HG02642 (cell line): ENCODE measurements around the gene EYS.

Source experiments
- ATAC-seq: cut with Tn5 transposase; IDR thresholded peaks from one replicate; pipeline ENCODE4 v1.9.1; 2021; ENCODE audit warnings: mild to moderate bottlenecking; ENCODE audit not compliant: unreplicated experiment, poor library complexity

Gene EYS

DNA sequence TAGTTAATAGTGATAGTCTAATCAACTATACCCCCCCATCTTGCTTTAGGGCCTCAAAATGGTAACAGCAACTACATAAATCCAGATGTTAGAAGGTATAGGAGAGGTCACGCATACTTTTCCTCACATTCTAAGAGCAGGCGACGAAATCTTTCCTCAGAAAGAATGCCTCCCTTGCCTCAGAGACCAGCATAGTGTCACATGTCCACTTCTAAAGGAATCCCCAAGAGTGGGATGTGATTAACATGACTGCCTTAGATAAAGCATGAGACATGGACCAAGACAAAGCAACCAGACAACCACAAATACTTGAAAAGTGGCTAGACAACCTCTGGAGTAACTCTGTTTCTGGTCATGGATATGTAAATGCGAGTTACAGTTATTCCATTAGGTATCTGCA is 710.7 kb downstream of the EYS start:
- no peak for ATAC-seq

DNA sequence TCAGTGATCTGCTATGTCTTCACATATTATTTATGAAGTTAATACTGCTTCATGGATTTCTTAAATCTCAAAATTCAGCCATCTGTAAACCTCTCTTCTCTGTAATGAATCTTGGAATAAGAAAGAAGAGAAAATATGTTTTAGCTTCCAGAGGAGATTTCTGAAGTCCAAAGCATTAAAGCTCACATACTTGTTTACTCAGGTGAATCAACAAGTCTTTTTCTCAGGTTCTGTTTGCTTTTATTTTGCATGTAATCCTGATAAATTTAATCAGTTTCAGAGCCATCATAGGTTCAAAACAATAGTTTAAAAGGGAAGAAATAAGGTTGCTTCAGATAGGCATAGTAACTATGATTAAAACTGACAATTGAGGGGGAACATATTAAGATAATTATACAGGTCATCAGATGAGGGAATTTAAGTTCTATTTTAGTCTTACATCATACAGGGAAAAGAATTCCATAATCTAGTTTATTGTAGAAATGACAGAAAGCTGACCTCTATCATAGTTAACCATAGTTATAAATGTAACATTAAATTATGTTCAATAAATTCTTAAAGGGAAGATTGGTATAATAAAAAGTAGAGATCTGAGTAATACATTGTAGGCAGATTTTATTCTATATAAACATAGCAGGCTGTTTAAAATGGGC is 716.2 kb downstream of the EYS start:
- no peak for ATAC-seq

DNA sequence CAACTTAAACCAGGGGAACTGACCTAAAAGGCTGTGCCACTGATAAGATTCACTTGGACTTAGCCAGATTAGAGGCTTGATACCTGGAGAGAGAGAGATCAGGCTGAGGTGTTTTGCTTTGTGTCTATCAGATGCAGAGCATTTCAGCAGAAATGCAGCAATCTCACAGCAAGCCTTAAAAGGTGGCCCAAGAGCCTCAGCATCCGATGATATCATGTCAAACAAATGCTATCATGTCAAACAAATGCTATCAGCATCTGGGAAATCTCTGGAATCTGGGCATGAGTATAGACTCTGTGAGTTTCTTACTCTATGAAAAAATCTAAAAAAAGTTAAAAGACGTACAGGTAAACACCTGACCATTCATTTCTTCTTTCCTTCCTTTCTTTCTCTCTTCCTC is 718.9 kb downstream of the EYS start:
- no peak for ATAC-seq

DNA sequence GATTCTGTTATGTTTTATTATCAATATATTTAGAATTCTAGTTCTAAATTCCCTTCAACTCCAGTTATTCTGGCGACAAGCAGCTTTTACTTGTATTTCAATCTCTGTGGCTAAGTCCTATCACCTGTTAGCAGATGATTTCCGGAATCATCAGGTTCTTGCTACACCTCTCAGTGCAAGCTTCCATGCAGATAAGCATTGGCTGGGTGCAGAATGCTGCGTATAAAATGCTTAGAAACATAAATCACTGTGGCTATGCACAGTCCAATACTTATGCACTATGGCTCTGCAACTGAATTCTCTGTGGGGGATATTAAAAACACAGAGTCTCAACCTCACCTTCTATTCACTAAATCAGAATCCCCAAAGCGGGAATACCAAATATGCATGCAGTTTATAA is 720.0 kb downstream of the EYS start:
- ATAC-seq, result no peak

DNA sequence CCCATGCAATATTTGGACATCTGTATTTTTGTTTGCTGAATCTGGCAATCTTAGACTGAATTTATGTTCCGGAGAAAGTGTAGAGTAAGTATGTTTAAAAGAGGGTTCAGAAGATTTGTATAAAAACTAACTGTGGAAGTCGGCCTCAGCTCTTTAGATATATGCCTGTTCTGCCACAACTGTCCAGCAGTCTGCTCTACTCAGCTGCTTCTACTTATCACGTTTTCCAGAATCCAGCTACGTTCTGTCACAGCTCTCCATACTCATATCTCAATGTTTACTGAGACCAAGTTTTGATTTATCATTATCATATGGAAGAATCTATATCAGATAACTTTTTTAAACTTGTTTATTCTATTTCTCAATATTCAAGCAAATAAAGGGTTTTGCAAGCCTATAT is 721.3 kb downstream of the EYS start:
- no peak for ATAC-seq

DNA sequence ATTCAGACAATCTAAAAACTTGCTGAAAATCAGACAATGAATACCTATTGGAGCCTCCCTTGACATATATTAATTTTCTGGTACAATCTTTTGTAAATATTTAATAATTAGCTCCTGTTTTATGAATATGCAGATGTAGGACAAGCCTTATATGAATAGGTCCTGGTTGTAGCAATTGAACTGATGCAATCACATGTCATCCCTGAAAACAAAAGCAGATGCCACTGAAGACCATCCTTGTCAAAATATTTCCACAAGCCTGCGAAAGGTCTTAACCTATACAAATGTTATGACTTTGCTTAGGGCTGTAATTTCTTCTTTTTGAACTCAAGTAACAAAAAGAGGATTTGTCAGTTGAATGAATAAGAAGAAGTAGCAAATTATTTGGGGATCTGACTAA is 722.1 kb downstream of the EYS start:
- no peak for ATAC-seq

DNA sequence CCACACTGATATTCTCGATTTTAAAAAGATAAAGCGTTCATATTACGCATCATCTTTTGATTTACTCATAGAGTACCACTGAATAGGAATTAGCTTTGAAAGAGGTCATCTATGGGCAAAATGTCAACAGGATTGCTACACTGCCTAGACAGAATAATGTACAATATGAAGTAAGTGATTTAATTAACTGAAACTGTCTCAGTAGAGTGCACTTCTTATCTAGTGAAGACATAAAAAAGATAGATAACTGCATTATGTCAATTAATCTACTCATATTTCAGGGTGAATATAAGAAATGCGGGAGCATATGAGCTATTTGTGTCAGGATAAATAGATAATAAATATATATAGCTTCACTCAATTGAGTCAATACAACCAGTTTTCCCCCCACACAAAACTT is 723.9 kb downstream of the EYS start:
- no peak for ATAC-seq

DNA sequence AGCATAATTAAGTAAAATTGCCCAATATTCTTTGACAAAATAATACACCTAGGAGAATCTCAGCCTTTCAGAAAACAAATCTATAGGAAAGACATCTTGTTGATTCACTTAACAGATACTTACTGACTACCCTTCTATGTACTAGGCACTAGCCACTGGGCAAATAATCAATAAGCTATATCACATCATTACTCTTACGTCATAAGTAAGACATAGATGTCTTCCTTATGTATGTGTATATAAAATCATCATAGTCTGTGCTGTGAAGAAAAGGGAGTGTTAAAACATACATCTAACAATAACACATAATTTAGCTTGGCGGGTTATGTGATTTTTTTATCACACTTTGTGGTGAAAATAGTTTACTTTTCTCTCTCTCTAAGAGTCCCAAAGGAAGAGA is 733.9 kb downstream of the EYS start:
- no peak for ATAC-seq

DNA sequence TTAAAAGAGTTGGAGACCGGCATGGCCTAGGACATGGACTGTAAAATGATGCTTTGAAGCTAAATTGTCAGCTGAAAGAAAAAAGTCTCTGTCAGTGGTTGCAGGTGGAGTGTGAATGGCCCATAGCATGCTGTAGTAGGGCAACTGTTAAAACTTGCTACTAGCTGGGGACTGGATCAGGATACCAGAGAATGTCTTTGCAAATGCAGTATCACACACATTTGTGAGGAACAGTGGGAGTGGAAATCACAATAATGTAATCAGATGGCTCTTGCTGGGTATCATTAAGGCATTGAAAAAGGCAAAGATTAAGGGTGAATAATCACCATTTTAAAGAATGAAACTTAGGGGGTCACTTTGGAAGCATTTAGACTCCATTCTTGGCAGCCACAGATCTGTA is 737.9 kb downstream of the EYS start:
- ATAC-seq, result no peak

DNA sequence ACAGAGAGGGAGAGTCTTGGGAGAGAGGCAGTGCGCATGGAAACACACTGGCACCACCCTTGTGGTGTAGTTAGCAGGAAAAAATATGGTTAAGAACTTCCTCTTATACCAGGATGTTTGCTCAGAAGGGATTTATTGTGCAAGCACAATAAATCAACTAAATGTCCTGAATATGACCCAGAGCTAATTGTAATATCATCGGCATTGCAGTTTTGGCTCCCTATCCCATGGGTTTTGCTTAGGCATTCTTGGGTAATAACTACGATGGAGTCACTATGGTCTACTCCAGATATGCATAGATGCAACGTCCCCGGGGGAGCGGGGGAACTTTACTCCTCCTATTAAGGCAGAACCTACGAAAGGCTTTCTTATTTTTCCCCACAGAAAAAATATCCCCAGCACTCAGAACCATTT is 751.6 kb downstream of the EYS start:
- no peak for ATAC-seq

DNA sequence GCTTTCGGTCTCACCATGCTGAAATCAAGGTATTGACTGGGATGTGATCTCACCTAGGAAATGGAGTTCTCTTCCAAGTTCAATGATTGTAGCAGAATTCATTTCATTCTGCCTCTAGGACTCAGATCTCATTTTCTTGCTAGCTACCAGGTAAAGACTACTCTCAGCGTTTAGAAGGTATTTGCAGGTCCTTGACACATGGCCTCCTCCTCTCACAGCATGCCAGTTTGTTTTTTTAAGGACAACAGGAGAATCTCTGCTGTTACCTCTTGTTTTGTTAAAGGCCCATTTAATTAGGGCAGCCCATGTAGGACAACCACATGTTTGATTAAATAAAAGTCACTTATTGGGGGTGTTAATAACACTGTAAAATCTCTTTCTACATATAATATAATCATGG is 757.8 kb downstream of the EYS start:
- ATAC-seq, result no peak

DNA sequence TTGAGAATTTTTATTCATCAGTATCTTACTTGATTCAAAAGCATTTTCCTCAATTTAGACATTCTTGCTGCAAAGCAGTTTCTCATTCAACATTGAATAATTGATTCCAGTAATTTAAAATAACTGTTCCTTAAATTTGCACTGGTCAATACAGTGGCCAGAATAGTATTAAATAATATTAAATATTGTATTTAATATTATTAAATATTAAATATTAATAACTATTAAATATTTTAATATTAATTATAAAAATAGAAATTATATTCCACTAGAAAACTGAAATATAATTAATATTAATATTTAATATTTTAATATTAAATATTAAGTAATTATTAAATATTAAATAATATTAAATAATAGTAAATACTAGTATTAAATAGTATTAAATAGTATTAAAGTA is 758.8 kb downstream of the EYS start:
- ATAC-seq, result no peak

DNA sequence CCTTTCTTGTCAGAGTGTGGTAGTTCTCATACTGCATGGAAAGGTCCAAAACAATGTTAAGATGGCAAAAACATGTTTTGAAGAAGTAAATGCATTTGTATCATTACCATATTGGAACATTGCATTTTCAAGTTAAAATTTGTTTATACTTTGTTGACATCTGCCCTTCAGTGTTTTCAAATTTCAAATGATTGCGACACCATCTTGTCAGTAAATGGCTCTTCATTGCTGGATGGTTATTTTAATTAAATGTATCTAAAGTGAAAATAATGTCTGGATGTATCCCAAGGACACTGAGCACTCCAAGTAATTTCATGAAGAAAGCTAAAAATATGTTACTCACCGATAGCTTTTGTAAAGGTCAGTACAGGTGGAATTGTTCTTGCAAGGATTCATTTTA is 761.6 kb downstream of the EYS start:
- ATAC-seq, result no peak

DNA sequence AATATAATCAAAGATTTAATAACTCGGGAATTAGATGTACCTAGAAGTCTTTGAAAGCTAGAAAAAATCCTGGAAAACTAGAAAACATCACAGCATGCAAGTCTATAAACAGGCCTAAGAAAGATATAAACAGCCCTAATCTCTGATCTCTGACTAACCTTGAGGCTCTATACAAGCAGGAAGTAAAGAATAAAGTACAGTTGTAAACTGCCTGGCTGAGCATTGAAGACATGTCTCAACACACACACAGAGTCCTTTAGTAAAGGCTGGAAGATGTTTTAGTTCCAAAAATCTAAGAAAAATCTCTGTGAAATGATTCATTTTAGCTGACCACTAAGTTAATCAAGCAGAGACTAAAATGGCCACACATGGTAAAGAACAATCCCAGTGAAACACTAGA is 774.5 kb downstream of the EYS start:
- no peak for ATAC-seq

DNA sequence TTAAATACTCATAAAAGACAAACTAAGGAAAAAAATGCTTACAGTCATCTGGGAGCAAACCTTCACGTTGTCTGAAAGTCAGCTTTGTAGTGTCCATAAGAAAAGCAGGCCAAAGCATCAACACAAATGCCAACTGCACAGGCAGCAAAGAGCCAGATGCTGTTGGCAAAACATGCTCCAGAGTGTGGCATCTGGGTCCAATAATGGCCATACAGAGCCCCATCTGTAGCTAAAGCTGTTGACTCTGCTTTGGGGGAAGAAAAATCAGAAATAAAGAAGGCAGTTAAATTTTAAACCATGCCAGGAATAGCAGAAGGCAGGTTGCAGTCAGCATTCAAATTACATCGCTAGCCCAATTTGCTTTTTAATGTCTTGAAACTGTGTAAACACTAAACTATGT is 776.3 kb downstream of the EYS start:
- ATAC-seq, result no peak

DNA sequence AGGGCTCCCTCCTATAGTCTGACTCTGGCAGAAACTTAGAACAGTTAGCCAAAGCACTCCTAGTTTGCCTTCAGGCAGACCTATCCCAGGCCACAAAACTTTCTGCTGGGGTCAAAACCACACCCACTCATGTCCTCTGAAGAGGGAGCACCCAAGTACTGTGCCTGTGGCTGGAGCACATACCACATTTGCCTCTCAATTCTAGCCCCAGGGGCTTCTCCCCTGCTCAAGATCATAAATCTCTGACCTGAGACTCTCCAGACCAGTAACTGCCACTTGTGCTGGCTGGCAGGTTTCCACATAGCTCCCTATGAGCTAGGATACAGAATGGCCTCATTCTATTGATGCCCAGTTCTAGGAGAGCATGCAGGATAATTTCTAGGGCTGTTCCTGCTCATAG is 781.0 kb downstream of the EYS start:
- ATAC-seq, result no peak

DNA sequence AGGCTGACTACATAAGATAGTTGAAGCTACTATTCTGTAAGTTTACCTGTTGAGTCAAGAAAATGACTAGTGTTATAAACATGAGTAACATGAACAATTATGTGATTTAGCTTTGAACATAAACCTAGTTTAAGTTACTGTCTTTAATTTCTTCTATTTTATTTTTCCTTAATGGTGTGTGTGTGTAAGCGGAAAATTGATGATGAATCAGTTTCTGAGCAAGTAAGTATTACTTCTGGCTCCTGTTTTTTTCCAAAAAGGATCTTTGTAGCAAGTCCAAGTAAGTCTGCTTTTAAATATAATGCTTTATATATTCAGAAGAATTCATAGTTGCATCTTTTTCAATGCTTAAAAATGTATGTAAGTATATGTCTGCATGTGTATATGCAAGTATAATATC is 786.8 kb downstream of the EYS start:
- no peak for ATAC-seq

DNA sequence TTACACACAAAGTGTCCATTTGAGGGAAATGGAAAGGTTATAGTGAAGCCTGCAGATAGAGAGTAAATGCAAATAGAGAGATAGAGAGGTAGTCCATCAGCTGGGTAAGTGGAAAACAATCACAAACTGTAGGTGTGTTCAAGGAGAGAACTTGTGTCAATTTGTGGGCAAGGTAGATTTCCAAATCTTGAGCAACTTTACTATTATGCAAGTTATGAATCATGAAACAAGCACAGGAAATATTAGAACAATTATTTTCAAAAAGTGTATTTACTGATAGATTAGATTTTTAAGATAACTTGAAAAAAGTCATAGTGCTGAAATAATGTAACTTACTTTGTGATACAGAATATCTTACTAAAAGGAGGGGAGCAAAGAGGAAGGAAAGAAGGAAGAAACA is 792.9 kb downstream of the EYS start:
- ATAC-seq, result no peak

DNA sequence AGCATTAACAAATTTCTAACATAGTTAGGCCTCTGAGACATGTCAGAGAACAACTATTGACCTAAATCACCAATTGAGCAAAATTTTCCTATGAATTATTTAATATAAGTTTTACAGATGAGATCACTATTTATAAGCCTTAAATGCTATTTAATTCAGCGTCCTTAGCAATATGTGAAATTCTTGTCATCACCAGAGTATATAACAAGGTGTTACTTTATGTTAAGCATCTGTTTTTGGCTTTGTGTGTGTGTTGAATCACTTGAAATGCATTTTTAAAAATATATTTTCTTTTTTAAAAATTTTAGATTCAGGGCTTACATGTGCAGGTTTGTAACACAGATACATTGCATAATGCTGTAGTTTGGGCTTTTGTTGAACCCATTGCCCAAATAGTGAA is 794.1 kb downstream of the EYS start:
- no peak for ATAC-seq

DNA sequence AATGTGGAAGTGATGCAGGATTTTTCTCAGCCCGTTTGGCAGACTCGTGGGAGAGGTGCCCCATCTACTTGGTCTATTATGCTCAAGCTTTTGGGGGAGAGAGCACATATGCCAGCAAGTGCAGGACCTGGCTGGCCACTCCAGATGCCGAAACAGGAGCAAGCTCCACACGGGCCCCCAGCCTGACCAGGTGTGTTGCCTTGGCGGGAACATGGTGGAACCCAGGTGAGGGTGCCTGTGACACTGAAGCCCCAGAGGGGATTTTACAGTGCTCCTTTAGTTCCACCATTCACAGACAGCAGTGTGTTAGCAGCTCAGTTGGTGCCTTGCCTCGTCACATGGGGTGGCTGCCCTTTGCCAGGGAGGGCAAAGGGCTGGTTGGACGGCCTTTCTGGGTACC is 798.9 kb downstream of the EYS start:
- no peak for ATAC-seq

DNA sequence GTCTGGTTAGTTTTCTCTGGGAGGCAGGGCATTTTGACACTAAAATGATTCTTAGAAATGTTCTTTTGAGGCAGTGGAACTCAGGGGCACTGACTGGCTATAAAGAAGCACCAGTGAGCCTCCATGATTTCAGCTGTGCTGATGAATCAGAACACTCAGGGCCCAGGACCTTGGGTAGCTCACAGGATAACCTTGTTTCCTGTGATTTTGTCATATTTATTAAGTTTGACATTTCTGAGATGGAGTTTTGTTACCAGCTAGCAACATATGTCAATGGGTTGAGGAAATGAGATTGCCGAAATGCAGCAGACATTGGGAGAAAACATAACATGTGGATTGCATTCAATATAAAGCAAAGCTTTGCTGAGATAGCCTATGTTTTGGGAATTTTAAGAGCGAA is 802.4 kb downstream of the EYS start:
- no peak for ATAC-seq

DNA sequence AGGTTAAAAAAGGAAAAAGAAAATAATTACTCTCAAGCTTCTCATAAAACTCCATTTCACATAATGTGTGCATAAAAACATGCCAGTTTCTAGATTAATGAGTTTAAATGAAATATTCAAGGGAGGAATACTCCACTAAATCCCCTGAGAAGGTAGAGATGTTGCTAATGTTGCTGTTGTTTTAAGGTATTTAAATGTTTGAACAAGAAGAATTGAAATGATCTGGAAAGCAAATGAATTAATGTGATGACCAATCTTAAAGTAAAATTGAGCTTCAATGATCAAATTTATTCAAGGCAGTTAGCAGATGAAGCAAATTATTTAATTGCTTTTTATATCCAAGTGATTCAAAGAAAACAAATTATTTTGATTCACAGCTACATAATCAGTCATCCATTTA is 804.4 kb downstream of the EYS start:
- ATAC-seq, result no peak

DNA sequence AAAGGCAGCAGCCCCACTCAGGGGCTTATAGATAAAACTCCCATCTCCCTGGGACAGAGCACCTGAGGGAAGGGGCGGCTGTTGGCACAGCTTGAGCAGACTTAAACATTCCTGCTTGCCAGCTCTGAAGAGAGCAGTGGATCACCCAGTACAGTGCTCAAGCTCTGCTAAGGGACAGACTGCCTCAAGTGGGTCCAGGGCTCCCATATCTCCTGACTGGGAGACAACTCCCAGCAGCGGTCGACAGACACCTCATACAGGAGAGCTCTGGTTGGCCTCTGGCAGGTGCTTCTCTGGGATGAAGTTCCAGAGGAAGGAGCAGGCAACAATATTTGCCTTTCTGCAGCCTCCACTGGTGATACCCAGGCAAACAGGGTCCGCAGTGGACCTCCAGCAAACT is 810.1 kb downstream of the EYS start:
- ATAC-seq, result no peak
